GM12801 (cell line): ENCODE results near the gene CDH26.

Experiments used
- CTCF ChIP-seq: IDR thresholded peaks from one replicate; pipeline ENCODE4 v1.5.1; 2011; ENCODE audit warnings: control low read depth; ENCODE audit not compliant: insufficient read length; ENCODE audit errors: extremely low read depth

The CDH26 gene

GRCh38 chr20:59985864-59986263, 27.6 kb downstream of the CDH26 start:
- TF ChIP-seq CTCF = no peak

GRCh38 chr20:59987135-59987534, 28.9 kb downstream of the CDH26 start:
- TF ChIP-seq CTCF = no peak

GRCh38 chr20:59988141-59988540, 29.9 kb downstream of the CDH26 start:
- TF ChIP-seq CTCF = no peak

GRCh38 chr20:59992526-59993084, 34.4 kb downstream of the CDH26 start:
- no peak for TF ChIP-seq CTCF

- no peak for TF ChIP-seq CTCF
These were observed 35.7 kb downstream of the CDH26 start for GRCh38 chr20:59993736-59994430.

GRCh38 chr20:59994697-59995122, 36.5 kb downstream of the CDH26 start:
- no peak for TF ChIP-seq CTCF

- no peak for TF ChIP-seq CTCF
These were observed 37.9 kb downstream of the CDH26 start for GRCh38 chr20:59996108-59996507.
